ENCODE results near the gene TNS3. TPM values are rescaled to one million over a fixed set of nuclear protein-coding genes. Genes with fewer than 3 reads are reported as not detected.

Gene TNS3
- total RNA-seq, 1 experiment from 2014 or later: 9.5 TPM

DNA sequence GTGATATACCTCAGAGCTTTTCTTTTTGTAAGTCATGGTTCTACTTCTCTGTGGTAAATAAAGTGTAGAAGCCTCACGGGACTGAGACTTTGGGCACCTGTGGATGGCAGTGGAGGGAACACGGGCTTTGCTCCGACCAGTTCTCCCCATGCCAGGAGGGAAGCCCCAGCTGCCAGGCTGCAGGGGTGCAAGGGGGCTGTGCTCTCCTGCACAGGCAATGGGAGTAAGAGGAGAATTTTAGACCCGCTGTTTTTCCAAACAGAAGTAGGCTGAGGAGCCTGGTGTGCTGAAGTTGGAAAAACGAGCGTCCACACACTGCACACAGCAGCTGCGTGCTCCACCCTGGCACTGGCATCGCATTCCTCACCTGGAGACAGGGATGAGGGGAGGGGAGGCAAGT is 282.4 kb downstream of the TNS3 start:
- no peak overlapping the region for H3K27ac ChIP-seq (ENCODE audit: insufficient read length, low read depth, low read length)

More for the DNA sequence above, 282.4 kb downstream of the TNS3 start:
- Histone ChIP-seq H2BK15ac (ENCODE audit: low read depth, low read length) (no peak overlapping the region), H2BK120ac (ENCODE audit: low read depth, low read length, poor library complexity, severe bottlenecking) (no peak overlapping the region), H4K20me1 (ENCODE audit: control insufficient read depth, insufficient read depth, insufficient read length) (no peaks in the 10 kb centered on the region), H2BK20ac (ENCODE audit: low read depth, low read length, poor library complexity, severe bottlenecking) (no peak overlapping the region), H3K18ac (ENCODE audit: insufficient read length, low read depth, low read length) (no peak overlapping the region), H3K23me2 (ENCODE audit: insufficient read length, low read depth, low read length, poor library complexity, severe bottlenecking) (no peaks in the 10 kb centered on the region), H4K5ac (ENCODE audit: insufficient read length, low read depth, low read length) (no peak overlapping the region), H3K23ac (ENCODE audit: insufficient read length, low read depth, low read length) (no peak overlapping the region), H3K56ac (ENCODE audit: insufficient read length, low read depth, low read length) (no peak overlapping the region), H3K9me3 (ENCODE audit: control insufficient read depth, low read depth, low read length) (no peaks in the 10 kb centered on the region), H2BK12ac (ENCODE audit: insufficient read length, low read depth, low read length) (no peak overlapping the region), H3T11ph (ENCODE audit: low read length) (no peak overlapping the region), H3K4me1 (ENCODE audit: insufficient read depth, low read length) (no peaks in the 10 kb centered on the region), H3K79me2 (ENCODE audit: insufficient read depth, low read length) (no peaks in the 10 kb centered on the region), H3K4me2 (ENCODE audit: insufficient read depth, insufficient read length, low read length) (no peak overlapping the region), H2AK5ac (ENCODE audit: insufficient read length, low read length) (no peak overlapping the region), H2BK5ac (ENCODE audit: insufficient read length, low read length) (no peak overlapping the region), H3K14ac (ENCODE audit: insufficient read depth, low read length) (no peak overlapping the region), H3K79me1 (ENCODE audit: insufficient read depth, low read depth, low read length, poor library complexity, severe bottlenecking) (no peaks in the 10 kb centered on the region), H3K4ac (ENCODE audit: low read depth, low read length) (no peak overlapping the region), H2AFZ (ENCODE audit: low read length) (no peak overlapping the region), H3K27me3 (ENCODE audit: insufficient read depth, low read length) (no peaks in the 10 kb centered on the region), H4K91ac (ENCODE audit: insufficient read length, low read depth, low read length) (no peak overlapping the region), H3K9ac (ENCODE audit: extremely low read depth, insufficient read length, low read length) (no peak overlapping the region), H4K8ac (replicated peaks; ENCODE audit: insufficient read length, low read depth, low read length) (no peak overlapping the region)
- no peak overlapping the region for H3K4me3 Mint-ChIP-seq
- H3K27me3 Mint-ChIP-seq (ENCODE audit: low read depth): no peaks in the 10 kb centered on the region
- no peak overlapping the region for H3K27ac Mint-ChIP-seq
- TF ChIP-seq, protein P1, sequence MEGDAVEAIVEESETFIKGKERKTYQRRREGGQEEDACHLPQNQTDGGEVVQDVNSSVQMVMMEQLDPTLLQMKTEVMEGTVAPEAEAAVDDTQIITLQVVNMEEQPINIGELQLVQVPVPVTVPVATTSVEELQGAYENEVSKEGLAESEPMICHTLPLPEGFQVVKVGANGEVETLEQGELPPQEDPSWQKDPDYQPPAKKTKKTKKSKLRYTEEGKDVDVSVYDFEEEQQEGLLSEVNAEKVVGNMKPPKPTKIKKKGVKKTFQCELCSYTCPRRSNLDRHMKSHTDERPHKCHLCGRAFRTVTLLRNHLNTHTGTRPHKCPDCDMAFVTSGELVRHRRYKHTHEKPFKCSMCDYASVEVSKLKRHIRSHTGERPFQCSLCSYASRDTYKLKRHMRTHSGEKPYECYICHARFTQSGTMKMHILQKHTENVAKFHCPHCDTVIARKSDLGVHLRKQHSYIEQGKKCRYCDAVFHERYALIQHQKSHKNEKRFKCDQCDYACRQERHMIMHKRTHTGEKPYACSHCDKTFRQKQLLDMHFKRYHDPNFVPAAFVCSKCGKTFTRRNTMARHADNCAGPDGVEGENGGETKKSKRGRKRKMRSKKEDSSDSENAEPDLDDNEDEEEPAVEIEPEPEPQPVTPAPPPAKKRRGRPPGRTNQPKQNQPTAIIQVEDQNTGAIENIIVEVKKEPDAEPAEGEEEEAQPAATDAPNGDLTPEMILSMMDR (conservative IDR thresholded peaks at IDR 0.05): no peak
- no CpG with 5 or more reads among the region's 8 CpGs for WGBS (ENCODE audit: extremely low coverage, insufficient read length, low lambda C conversion rate)
- no peaks in the 10 kb centered on the region; a peak in 2 of 7 replicates for H3K36me3 Mint-ChIP-seq (ENCODE audit: insufficient read depth in 1 of 3, low read depth in 3 of 3)
- no peak for DNase-seq
- H3K9me3 Mint-ChIP-seq: no peaks in the 10 kb centered on the region
- peaks cover 0 to 10% of the 10 kb centered on the region in 2 experiments; a peak in 3 of 4 replicates for H3K4me1 Mint-ChIP-seq
